HEK293 (cell line): ENCODE measurements around the gene SCFD2.

Experiments used
- ATF2 ChIP-seq: fragments of 450-650 bp; formaldehyde crosslinking; IDR thresholded peaks from 2 replicates; pipeline ENCODE4 v1.5.1; 2016; ENCODE audit warnings: missing biosample characterization, missing genetic modification characterization, low read depth
- BCL11A ChIP-seq: fragments of 450-650 bp; formaldehyde crosslinking; IDR thresholded peaks from 2 replicates; pipeline ENCODE4 v1.5.1; 2016; ENCODE audit warnings: low read depth, missing biosample characterization, missing genetic modification characterization
- CTCF ChIP-seq: fragments of 450-650 bp; formaldehyde crosslinking; IDR thresholded peaks from 2 replicates; pipeline ENCODE4 v1.5.1; 2016; ENCODE audit warnings: missing biosample characterization, missing genetic modification characterization
- IKZF3 ChIP-seq: fragments of 450-650 bp; IDR thresholded peaks from 2 replicates; pipeline ENCODE4 v1.5.0; 2018; ENCODE audit warnings: missing biosample characterization, mild to moderate bottlenecking, missing genetic modification characterization, moderate library complexity
- KLF8 ChIP-seq: fragments of 450-650 bp; formaldehyde crosslinking; IDR thresholded peaks from 2 replicates; pipeline ENCODE4 v1.5.1; 2016; ENCODE audit warnings: missing biosample characterization, missing genetic modification characterization
- ZBTB17 ChIP-seq: fragments of 450-650 bp; formaldehyde crosslinking; IDR thresholded peaks from 2 replicates; pipeline ENCODE4 v1.5.1; 2016; ENCODE audit warnings: missing biosample characterization, missing genetic modification characterization
- ZNF223 ChIP-seq: fragments of 450-650 bp; formaldehyde crosslinking; IDR thresholded peaks from 2 replicates; pipeline ENCODE4 v1.5.1; 2016; ENCODE audit warnings: missing biosample characterization, missing genetic modification characterization
- ZNF423 ChIP-seq: fragments of 450-650 bp; formaldehyde crosslinking; IDR thresholded peaks from 2 replicates; pipeline ENCODE4 v1.5.1; 2016; ENCODE audit warnings: missing biosample characterization, missing genetic modification characterization
- ZNF658 ChIP-seq: fragments of 450-650 bp; formaldehyde crosslinking; IDR thresholded peaks from 2 replicates; pipeline ENCODE4; 2016; ENCODE audit warnings: missing biosample characterization, missing genetic modification characterization
- ZNF76 ChIP-seq: fragments of 450-650 bp; formaldehyde crosslinking; IDR thresholded peaks from 2 replicates; pipeline ENCODE4; 2016; ENCODE audit warnings: low read depth, missing biosample characterization, missing genetic modification characterization, borderline replicate concordance

- TF ChIP-seq ZNF76, result no peak
- TF ChIP-seq CTCF (tag by site-specific recombination), result no peak
- no peak for TF ChIP-seq ZNF658 (tag by site-specific recombination)
- no peak for TF ChIP-seq ZNF423 (tag by site-specific recombination)
- no peak for TF ChIP-seq BCL11A
- TF ChIP-seq KLF8 (tag by site-specific recombination), result no peak
- TF ChIP-seq IKZF3 (tag by site-specific recombination), result no peak
- no peak for TF ChIP-seq ZNF223
- TF ChIP-seq ATF2 (tag by site-specific recombination), result no peak
- TF ChIP-seq ZBTB17 (tag by site-specific recombination), result no peak
Measured at GRCh38 chr4:52892880-52893279, 473.0 kb downstream of the SCFD2 start.
